Measurements from ENCODE around the gene PDE6C.

GRCh38 chr10:93601146-93601773, 11.1 kb upstream of the PDE6C start, which contains the start of gene RBP4:
- TF ChIP-seq, protein P1, sequence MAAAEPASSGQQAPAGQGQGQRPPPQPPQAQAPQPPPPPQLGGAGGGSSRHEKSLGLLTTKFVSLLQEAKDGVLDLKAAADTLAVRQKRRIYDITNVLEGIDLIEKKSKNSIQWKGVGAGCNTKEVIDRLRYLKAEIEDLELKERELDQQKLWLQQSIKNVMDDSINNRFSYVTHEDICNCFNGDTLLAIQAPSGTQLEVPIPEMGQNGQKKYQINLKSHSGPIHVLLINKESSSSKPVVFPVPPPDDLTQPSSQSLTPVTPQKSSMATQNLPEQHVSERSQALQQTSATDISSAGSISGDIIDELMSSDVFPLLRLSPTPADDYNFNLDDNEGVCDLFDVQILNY (CRISPR knock-in tag; IDR thresholded peaks at IDR 0.05), result no peak
- TF ChIP-seq, protein P2, sequence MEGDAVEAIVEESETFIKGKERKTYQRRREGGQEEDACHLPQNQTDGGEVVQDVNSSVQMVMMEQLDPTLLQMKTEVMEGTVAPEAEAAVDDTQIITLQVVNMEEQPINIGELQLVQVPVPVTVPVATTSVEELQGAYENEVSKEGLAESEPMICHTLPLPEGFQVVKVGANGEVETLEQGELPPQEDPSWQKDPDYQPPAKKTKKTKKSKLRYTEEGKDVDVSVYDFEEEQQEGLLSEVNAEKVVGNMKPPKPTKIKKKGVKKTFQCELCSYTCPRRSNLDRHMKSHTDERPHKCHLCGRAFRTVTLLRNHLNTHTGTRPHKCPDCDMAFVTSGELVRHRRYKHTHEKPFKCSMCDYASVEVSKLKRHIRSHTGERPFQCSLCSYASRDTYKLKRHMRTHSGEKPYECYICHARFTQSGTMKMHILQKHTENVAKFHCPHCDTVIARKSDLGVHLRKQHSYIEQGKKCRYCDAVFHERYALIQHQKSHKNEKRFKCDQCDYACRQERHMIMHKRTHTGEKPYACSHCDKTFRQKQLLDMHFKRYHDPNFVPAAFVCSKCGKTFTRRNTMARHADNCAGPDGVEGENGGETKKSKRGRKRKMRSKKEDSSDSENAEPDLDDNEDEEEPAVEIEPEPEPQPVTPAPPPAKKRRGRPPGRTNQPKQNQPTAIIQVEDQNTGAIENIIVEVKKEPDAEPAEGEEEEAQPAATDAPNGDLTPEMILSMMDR (IDR thresholded peaks at IDR 0.05), result no peak
- TF ChIP-seq ZNF423 (CRISPR knock-in tag; IDR thresholded peaks at IDR 0.05) (no peak), HMGA2 (CRISPR knock-in tag; IDR thresholded peaks at IDR 0.05) (no peak), SP1 (CRISPR knock-in tag; conservative IDR thresholded peaks at IDR 0.05) (no peak), FOXP1 (CRISPR knock-in tag; IDR thresholded peaks at IDR 0.05; ENCODE audit: borderline replicate concordance) (no peak), CBFB (CRISPR knock-in tag; IDR thresholded peaks at IDR 0.05; ENCODE audit: low read depth) (no peak), ETV6 (CRISPR knock-in tag; IDR thresholded peaks at IDR 0.05) (no peak), ZBTB21 (CRISPR knock-in tag; IDR thresholded peaks at IDR 0.05; ENCODE audit: borderline replicate concordance) (no peak), ZNF317 (CRISPR knock-in tag; IDR thresholded peaks at IDR 0.05; ENCODE audit: borderline replicate concordance, low read depth) (no peak)
- TF ChIP-seq, protein P3, sequence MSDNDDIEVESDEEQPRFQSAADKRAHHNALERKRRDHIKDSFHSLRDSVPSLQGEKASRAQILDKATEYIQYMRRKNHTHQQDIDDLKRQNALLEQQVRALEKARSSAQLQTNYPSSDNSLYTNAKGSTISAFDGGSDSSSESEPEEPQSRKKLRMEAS (CRISPR knock-in tag; IDR thresholded peaks at IDR 0.05), result peak; percentile 23; the same call in 1 of the 2 replicates
- TF ChIP-seq, protein P4, sequence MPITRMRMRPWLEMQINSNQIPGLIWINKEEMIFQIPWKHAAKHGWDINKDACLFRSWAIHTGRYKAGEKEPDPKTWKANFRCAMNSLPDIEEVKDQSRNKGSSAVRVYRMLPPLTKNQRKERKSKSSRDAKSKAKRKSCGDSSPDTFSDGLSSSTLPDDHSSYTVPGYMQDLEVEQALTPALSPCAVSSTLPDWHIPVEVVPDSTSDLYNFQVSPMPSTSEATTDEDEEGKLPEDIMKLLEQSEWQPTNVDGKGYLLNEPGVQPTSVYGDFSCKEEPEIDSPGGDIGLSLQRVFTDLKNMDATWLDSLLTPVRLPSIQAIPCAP (CRISPR knock-in tag; IDR thresholded peaks at IDR 0.05), result no peak
- TF ChIP-seq, protein P5, sequence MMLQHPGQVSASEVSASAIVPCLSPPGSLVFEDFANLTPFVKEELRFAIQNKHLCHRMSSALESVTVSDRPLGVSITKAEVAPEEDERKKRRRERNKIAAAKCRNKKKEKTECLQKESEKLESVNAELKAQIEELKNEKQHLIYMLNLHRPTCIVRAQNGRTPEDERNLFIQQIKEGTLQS (CRISPR knock-in tag; conservative IDR thresholded peaks at IDR 0.05), result no peak
- TF ChIP-seq, protein P6, sequence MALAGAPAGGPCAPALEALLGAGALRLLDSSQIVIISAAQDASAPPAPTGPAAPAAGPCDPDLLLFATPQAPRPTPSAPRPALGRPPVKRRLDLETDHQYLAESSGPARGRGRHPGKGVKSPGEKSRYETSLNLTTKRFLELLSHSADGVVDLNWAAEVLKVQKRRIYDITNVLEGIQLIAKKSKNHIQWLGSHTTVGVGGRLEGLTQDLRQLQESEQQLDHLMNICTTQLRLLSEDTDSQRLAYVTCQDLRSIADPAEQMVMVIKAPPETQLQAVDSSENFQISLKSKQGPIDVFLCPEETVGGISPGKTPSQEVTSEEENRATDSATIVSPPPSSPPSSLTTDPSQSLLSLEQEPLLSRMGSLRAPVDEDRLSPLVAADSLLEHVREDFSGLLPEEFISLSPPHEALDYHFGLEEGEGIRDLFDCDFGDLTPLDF (CRISPR knock-in tag; IDR thresholded peaks at IDR 0.05), result no peak
